K562 (cell line): ENCODE measurements around the gene IFT22. TPM values are rescaled to one million over a fixed set of nuclear protein-coding genes. Genes with fewer than 3 reads are reported as not detected.

Experiments used
- ATF1 ChIP-seq, 2 experiments: fragments of 450-650 bp in 1 of 2; IDR thresholded peaks; 2 replicates each; pipeline ENCODE4 v1.6.1; 2016; ENCODE audit warnings: missing compliant biosample characterization in 1 of 2, missing genetic modification characterization in 1 of 2
- BACH1 ChIP-seq: fragments of 200-800 bp; sonication (Bioruptor generic); IDR thresholded peaks from 2 replicates; pipeline ENCODE4 v1.6.1; 2016; ENCODE audit warnings: missing genetic modification characterization, missing compliant biosample characterization
- BRCA1 ChIP-seq, 2 experiments: fragments of 450-650 bp in 1 of 2; sonication (generic) in 1 of 2; formaldehyde crosslinking in 1 of 2; IDR thresholded peaks; 2 replicates each; pipeline versions ENCODE4 v1.5.0 to v1.6.1; 2017 to 2020; ENCODE audit warnings: mild to moderate bottlenecking in 1 of 2, missing genetic modification reagents in 1 of 2
- CHCHD3 ChIP-seq: fragments of 250-450 bp; sonication (Bioruptor Pico); IDR thresholded peaks from 2 replicates; pipeline ENCODE4 v2.1.2; 2022; ENCODE audit warnings: mild to moderate bottlenecking
- COPS2 ChIP-seq: fragments of 450-650 bp; conservative IDR thresholded peaks from 2 replicates; pipeline ENCODE4 v1.6.1; 2016; ENCODE audit warnings: mild to moderate bottlenecking, moderate library complexity
- GABPA ChIP-seq: fragments of 200-800 bp; sonication (Bioruptor generic); conservative IDR thresholded peaks from 2 replicates; pipeline ENCODE4 v1.6.1; 2016; ENCODE audit warnings: low read depth, missing genetic modification characterization, missing compliant biosample characterization
- GTF2A2 ChIP-seq: IDR thresholded peaks from 2 replicates; pipeline ENCODE4 v1.6.1; 2016; ENCODE audit warnings: mild to moderate bottlenecking, missing genetic modification characterization, missing compliant biosample characterization
- HLTF ChIP-seq: fragments of 450-650 bp; IDR thresholded peaks from 2 replicates; pipeline ENCODE4 v1.6.1; 2016
- LCOR ChIP-seq: sonication (generic); formaldehyde crosslinking; IDR thresholded peaks from 2 replicates; pipeline ENCODE4 v1.8.0; 2022; ENCODE audit warnings: mild to moderate bottlenecking, missing genetic modification reagents
- MAFF ChIP-seq: IDR thresholded peaks from 2 replicates; pipeline ENCODE4 v1.6.1; 2012; ENCODE audit warnings: low read length, improper control_type of control experiment
- MAFG ChIP-seq: fragments of 450-650 bp; conservative IDR thresholded peaks from 2 replicates; pipeline ENCODE4 v1.6.1; 2016; ENCODE audit warnings: missing genetic modification characterization, missing compliant biosample characterization
- MCM7 ChIP-seq, 2 experiments: fragments of 450-650 bp; IDR thresholded peaks; 2 replicates each; pipeline ENCODE4 v1.6.1; 2016 to 2018
- MYC ChIP-seq, 2 experiments: fragments of 250-450 bp in 1 of 2; sonication (Bioruptor Pico) in 1 of 2; IDR thresholded peaks; 2 replicates each; pipeline versions ENCODE4 v1.5.1 to v1.6.1; 2012 to 2021; ENCODE audit warnings: low read depth in 2 of 2, borderline replicate concordance in 1 of 2, improper control_type of control experiment in 1 of 2, low read length in 1 of 2, mild to moderate bottlenecking in 1 of 2, moderate library complexity in 1 of 2
- PHTF2 ChIP-seq: fragments of 250-450 bp; sonication (Bioruptor Pico); IDR thresholded peaks from 2 replicates; pipeline ENCODE4 v1.5.0; 2021; ENCODE audit warnings: mild to moderate bottlenecking
- RHOXF2B ChIP-seq: fragments of 250-450 bp; sonication (Bioruptor Pico); conservative IDR thresholded peaks from 2 replicates; pipeline ENCODE4 v1.5.1; 2021
- SAFB ChIP-seq: fragments of 200-400 bp; formaldehyde crosslinking; IDR thresholded peaks from 2 replicates; pipeline ENCODE4 v1.6.1; 2017; ENCODE audit warnings: low read depth, low read length, borderline replicate concordance
- SPI1 ChIP-seq: IDR thresholded peaks from 2 replicates; pipeline ENCODE4 v1.6.1; 2011; ENCODE audit warnings: low read depth, low read length, control low read depth, borderline replicate concordance
- THAP12 ChIP-seq: fragments of 250-450 bp; sonication (Bioruptor Pico); IDR thresholded peaks from 2 replicates; pipeline ENCODE4 v1.9.0; 2021; ENCODE audit warnings: mild to moderate bottlenecking, inconsistent platforms
- ZKSCAN3 ChIP-seq: fragments of 250-450 bp; sonication (Bioruptor Pico); IDR thresholded peaks from 2 replicates; pipeline ENCODE4 v1.4.0; 2020
- ZNF165 ChIP-seq: fragments of 250-450 bp; sonication (Bioruptor Pico); IDR thresholded peaks from 2 replicates; pipeline ENCODE4 v1.4.0; 2020; ENCODE audit warnings: borderline replicate concordance
- ZNF23 ChIP-seq: fragments of 250-450 bp; sonication (Bioruptor Pico); IDR thresholded peaks from 2 replicates; pipeline ENCODE4 v1.4.0; 2020; ENCODE audit warnings: mild to moderate bottlenecking
- ZNF24 ChIP-seq: fragments of 450-650 bp; IDR thresholded peaks from 2 replicates; pipeline ENCODE4 v1.6.1; 2016
- ZNF695 ChIP-seq: fragments of 450-650 bp; formaldehyde crosslinking; IDR thresholded peaks from 2 replicates; pipeline ENCODE4 v1.4.0; 2020; ENCODE audit warnings: mild to moderate bottlenecking, moderate library complexity
- polyA plus RNA-seq, 8 experiments: library from polyadenylated mRNA; depleted of rRNA in 4 of 8; stranded (reverse) in 5 of 8; unstranded in 3 of 8; fragments of >200 nt; fragmentation: Nextera tagmentation in 2 of 8; fragmentation: Illumina TruSeq in 1 of 8; extraction: Ambion mirVana in 2 of 8; extraction: Trizol in 1 of 8; gene quantifications; 2 replicates each; pipeline versions ENCODE4 v1.2.1 to v1.2.3, GENCODE V29; 2011 to 2014; ENCODE audit warnings: inconsistent platforms in 1 of 8, missing spikeins in 1 of 8
- total RNA-seq, 7 experiments: library from RNA; depleted of rRNA in 6 of 7; stranded (reverse); fragments of >200 nt in 6 of 7; fragmentation: Illumina TruSeq in 2 of 7; extraction: Trizol in 2 of 7; gene quantifications; 2 replicates each; pipeline versions ENCODE4 v1.2.1 to v1.2.3, GENCODE V29; 2011 to 2021; ENCODE audit warnings: low replicate concordance in 1 of 7
- TF ChIP-seq, protein P1 (sequence below): fragments of 250-450 bp; sonication (Bioruptor Pico); IDR thresholded peaks from 2 replicates; pipeline ENCODE4 v1.4.0; 2020; ENCODE audit warnings: mild to moderate bottlenecking
- TF ChIP-seq, protein P2 (sequence below): fragments of 450-650 bp; IDR thresholded peaks from 2 replicates; pipeline ENCODE4 v1.6.1; 2018; ENCODE audit warnings: mild to moderate bottlenecking, low read depth; ENCODE audit not compliant: partially characterized antibody

IFT22 gene
- total and polyA plus RNA-seq, 9 of the 15 experiments (the other 6 are each of a cell fraction or from before 2014, with no cell fraction given): 6.3 to 18.2 (median 7.7) TPM

DNA sequence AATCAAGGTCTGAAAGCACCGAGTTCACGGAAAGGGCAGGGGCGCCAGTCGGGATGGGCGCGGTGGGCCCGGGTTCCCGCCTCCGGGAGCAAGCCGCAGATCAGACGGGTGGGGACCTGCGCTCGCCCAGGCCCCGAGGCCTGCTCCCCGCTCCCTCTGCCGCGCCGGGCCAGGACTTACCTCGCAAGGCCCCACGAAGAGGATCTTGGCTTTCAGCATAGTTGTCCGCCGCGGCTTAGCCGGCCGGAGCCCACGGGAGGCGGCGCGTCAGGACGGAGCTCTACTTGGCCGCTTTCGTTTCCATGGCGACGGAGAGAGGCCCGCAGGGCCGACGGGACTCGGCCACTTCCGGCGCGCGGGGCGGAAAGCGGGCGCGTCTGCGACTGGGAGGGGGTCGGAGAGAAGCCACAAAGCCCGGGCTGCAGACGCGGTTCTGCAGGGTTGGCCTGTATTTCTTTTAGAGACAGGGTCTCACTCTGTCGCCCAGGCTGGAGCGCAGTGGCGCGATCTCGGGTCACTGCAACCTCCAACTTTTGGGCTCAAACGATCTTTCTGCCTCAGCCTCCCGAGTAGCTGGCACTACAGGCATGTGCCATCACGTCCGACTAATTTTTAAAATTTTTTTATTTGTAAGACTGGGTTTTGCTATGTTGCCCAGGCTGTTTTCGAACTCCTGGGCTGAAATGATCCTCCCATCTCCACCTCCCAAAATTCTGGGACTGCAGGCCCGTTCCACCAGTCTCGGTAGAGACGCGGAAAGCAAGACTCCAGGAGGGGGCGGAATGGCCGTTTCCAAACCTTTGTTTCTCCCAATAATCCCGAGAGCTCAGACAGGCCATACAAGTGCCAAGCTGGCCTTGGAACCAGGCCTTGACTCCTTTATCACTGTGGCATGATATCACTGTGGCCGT is at the start of gene IFT22 (continued):
- peak; percentile 56; the same call in 1 of the 2 replicates for TF ChIP-seq THAP12 (CRISPR knock-in tag)
- no peak for TF ChIP-seq ZNF695
- TF ChIP-seq MCM7 (IDR thresholded peaks at IDR 0.05): no peak
- TF ChIP-seq LCOR: no peak
- no peak for TF ChIP-seq SPI1
- no peak for TF ChIP-seq COPS2
- no peak for TF ChIP-seq BACH1 (tag)
- no peak for TF ChIP-seq GTF2A2 (tag)
- no peak for TF ChIP-seq MYC (IDR thresholded peaks at IDR 0.05; ENCODE audit: low read depth, low read length)
- no peak for TF ChIP-seq MYC (CRISPR knock-in tag; IDR thresholded peaks at IDR 0.05; ENCODE audit: borderline replicate concordance, low read depth)
- TF ChIP-seq ATF1 (CRISPR knock-in tag; IDR thresholded peaks at IDR 0.05): no peak
- TF ChIP-seq ATF1 (tag; IDR thresholded peaks at IDR 0.05): peak; percentile 50; the same call in 1 of the 2 replicates
- no peak for TF ChIP-seq SAFB
- TF ChIP-seq GABPA (tag): peak; percentile 94
- TF ChIP-seq BRCA1 (IDR thresholded peaks at IDR 0.05): no peak
- TF ChIP-seq BRCA1 (CRISPR knock-in tag; IDR thresholded peaks at IDR 0.05): no peak
- no peak for TF ChIP-seq ZNF165
- TF ChIP-seq, protein P1, sequence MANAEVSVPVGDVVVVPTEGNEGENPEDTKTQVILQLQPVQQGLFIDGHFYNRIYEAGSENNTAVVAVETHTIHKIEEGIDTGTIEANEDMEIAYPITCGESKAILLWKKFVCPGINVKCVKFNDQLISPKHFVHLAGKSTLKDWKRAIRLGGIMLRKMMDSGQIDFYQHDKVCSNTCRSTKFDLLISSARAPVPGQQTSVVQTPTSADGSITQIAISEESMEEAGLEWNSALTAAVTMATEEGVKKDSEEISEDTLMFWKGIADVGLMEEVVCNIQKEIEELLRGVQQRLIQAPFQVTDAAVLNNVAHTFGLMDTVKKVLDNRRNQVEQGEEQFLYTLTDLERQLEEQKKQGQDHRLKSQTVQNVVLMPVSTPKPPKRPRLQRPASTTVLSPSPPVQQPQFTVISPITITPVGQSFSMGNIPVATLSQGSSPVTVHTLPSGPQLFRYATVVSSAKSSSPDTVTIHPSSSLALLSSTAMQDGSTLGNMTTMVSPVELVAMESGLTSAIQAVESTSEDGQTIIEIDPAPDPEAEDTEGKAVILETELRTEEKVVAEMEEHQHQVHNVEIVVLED: no peak
- no peak for TF ChIP-seq ZKSCAN3
- TF ChIP-seq ZNF23 (CRISPR knock-in tag): no peak
- TF ChIP-seq MAFF: no peak
- TF ChIP-seq ZNF24: no peak
- no peak for TF ChIP-seq MAFG
- no peak for TF ChIP-seq PHTF2 (CRISPR knock-in tag)
- TF ChIP-seq RHOXF2B (CRISPR knock-in tag): no peak
- TF ChIP-seq, protein P2, sequence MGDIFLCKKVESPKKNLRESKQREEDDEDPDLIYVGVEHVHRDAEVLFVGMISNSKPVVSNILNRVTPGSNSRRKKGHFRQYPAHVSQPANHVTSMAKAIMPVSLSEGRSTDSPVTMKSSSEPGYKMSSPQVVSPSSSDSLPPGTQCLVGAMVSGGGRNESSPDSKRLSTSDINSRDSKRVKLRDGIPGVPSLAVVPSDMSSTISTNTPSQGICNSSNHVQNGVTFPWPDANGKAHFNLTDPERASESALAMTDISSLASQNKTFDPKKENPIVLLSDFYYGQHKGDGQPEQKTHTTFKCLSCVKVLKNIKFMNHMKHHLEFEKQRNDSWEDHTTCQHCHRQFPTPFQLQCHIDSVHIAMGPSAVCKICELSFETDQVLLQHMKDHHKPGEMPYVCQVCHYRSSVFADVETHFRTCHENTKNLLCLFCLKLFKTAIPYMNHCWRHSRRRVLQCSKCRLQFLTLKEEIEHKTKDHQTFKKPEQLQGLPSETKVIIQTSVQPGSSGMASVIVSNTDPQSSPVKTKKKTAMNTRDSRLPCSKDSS: no peak
- no peak for TF ChIP-seq CHCHD3 (CRISPR knock-in tag)
- TF ChIP-seq HLTF: no peak
